Measurements from ENCODE around the gene SNED1.

SNED1 gene

DNA sequence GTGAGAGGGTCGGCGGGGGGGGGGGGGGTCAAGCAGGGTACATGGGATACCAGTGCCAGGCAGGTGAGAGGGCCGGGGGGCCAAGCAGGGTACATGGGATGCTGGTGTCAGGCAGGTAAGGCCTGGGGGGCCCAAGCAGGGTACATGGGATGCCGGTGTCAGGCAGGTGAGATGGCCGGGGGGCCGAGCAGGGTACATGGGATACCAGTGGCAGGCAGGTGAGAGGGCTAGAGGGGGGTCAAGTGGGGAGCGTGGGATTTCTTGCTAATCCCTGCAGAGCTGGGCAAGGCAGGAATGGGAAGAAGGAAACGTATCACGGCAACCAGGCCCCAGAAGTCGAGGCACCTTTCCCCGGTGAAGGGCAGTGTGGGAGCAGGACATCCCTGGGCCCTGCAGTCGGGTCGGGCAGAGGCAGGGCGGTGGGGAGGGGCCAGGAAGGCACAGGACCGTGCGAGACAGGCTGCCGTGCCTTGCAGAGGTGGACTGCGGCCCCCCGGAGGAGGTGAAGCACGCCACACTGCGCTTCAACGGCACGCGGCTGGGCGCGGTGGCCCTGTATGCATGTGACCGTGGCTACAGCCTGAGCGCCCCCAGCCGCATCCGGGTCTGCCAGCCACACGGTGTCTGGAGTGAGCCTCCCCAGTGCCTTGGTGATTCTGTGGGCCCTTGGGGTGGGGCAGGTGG is 54.4 kb downstream of the SNED1 start:
- no peak for DNase-seq

DNA sequence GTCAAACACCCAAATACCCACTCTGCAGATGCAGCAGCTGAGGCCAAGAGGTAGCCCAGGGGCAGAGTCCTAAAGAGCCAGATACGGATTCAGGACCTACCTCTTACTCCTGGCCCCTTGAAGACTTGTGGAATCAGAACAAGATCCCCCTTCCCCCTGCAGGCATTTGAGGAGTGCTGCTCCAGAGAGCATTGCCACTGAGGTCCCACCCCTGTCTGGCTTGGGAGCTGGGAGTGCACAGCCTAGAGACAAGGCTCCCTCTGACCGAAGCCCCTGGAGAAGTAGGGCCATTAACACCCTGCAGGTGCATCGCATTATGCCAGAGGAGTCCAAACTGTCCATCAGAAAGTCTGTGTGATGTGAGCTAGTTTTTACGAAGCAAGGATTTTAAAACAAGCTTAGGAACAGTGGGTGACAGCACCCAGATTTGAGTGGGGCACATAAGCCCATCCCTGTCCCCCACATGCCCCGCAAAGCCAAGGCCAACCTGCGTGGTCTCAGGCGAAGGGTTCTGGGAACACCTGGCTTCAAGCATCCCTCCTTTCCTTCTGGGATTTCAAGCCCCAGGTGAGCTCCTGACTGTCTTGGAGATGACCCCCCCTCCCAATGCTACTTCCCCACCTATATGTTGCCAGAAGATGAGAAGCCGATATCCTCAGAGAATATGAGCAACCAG is 55.3 kb downstream of the SNED1 start:
- Histone ChIP-seq H3K79me2 (ENCODE audit: low read length) (no peaks in the 10 kb centered on the region), H3K4me1 (ENCODE audit: low read length) (no peaks in the 10 kb centered on the region), H3K4me3 (ENCODE audit: low read length) (no peak overlapping the region), H4K20me1 (ENCODE audit: insufficient read depth, low read length) (no peaks in the 10 kb centered on the region), H3K36me3 (replicated peaks; ENCODE audit: insufficient read depth, low read length) (no peaks in the 10 kb centered on the region), H3F3A (ENCODE audit: insufficient read depth, low read length) (no peaks in the 10 kb centered on the region), H3K27ac (ENCODE audit: low read length) (no peak overlapping the region), H3K4me2 (ENCODE audit: low read depth, low read length) (no peak overlapping the region), H3K9me3 (replicated peaks; ENCODE audit: insufficient read depth, low read length) (no peaks in the 10 kb centered on the region), H3K27me3 (replicated peaks; ENCODE audit: insufficient read depth, low read length) (no peaks in the 10 kb centered on the region), H3K9ac (ENCODE audit: low read length) (no peak overlapping the region), H3K9me2 (replicated peaks; ENCODE audit: insufficient read depth, low read length) (no peaks in the 10 kb centered on the region), H2AFZ (ENCODE audit: low read length) (no peak overlapping the region)
- no peak for DNase-seq
- TF ChIP-seq EZH2 (optimal IDR thresholded peaks at IDR 0.05; ENCODE audit: low read depth, low read length) (no peak), EZH2phosphoT487 (IDR thresholded peaks at IDR 0.05; ENCODE audit: low read length) (no peak)
- TF ChIP-seq, protein P1, sequence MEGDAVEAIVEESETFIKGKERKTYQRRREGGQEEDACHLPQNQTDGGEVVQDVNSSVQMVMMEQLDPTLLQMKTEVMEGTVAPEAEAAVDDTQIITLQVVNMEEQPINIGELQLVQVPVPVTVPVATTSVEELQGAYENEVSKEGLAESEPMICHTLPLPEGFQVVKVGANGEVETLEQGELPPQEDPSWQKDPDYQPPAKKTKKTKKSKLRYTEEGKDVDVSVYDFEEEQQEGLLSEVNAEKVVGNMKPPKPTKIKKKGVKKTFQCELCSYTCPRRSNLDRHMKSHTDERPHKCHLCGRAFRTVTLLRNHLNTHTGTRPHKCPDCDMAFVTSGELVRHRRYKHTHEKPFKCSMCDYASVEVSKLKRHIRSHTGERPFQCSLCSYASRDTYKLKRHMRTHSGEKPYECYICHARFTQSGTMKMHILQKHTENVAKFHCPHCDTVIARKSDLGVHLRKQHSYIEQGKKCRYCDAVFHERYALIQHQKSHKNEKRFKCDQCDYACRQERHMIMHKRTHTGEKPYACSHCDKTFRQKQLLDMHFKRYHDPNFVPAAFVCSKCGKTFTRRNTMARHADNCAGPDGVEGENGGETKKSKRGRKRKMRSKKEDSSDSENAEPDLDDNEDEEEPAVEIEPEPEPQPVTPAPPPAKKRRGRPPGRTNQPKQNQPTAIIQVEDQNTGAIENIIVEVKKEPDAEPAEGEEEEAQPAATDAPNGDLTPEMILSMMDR (IDR thresholded peaks at IDR 0.05; ENCODE audit: low read length): no peak

More for the DNA sequence above, 54.4 kb downstream of the SNED1 start:
- Histone ChIP-seq H3K9me3 (replicated peaks; ENCODE audit: insufficient read depth, low read length) (no peaks in the 10 kb centered on the region), H3K4me3 (ENCODE audit: low read length) (no peak overlapping the region), H3K27me3 (replicated peaks; ENCODE audit: insufficient read depth, low read length) (no peaks in the 10 kb centered on the region), H3F3A (ENCODE audit: insufficient read depth, low read length) (no peaks in the 10 kb centered on the region), H3K36me3 (replicated peaks; ENCODE audit: insufficient read depth, low read length) (no peaks in the 10 kb centered on the region), H3K79me2 (ENCODE audit: low read length) (no peaks in the 10 kb centered on the region), H3K4me1 (ENCODE audit: low read length) (no peaks in the 10 kb centered on the region), H3K4me2 (ENCODE audit: low read depth, low read length) (no peak overlapping the region), H4K20me1 (ENCODE audit: insufficient read depth, low read length) (no peaks in the 10 kb centered on the region), H2AFZ (ENCODE audit: low read length) (no peak overlapping the region), H3K9me2 (replicated peaks; ENCODE audit: insufficient read depth, low read length) (no peaks in the 10 kb centered on the region), H3K27ac (ENCODE audit: low read length) (no peak overlapping the region), H3K9ac (ENCODE audit: low read length) (no peak overlapping the region)
- TF ChIP-seq EZH2 (optimal IDR thresholded peaks at IDR 0.05; ENCODE audit: low read depth, low read length) (no peak), EZH2phosphoT487 (IDR thresholded peaks at IDR 0.05; ENCODE audit: low read length) (no peak)
- TF ChIP-seq, protein P1 (IDR thresholded peaks at IDR 0.05; ENCODE audit: low read length): no peak

DNA sequence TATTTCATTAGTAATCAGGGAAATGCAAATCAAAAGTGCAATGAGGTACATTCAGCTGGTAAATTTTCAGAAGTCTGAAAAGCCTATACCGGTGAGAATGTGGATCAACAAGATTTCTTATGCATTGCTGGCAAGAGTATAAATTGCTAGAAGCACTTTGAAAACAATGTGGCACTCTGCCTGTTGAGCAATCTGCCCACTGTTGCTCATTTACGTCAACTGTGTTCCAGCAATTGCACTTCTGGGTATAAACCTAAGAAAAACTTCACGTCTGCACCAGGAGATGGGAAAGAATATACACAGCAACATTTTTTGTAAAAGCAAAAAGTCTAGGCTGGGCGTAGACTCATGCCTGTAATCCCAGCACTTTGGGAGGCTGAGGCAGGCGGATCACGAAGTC is 62.9 kb downstream of the SNED1 start:
- Histone ChIP-seq H3K9me3 (replicated peaks; ENCODE audit: insufficient read depth, low read length) (no peaks in the 10 kb centered on the region), H4K20me1 (ENCODE audit: insufficient read depth, low read length) (no peaks in the 10 kb centered on the region), H3K79me2 (ENCODE audit: low read length) (no peaks in the 10 kb centered on the region), H3K36me3 (replicated peaks; ENCODE audit: insufficient read depth, low read length) (no peaks in the 10 kb centered on the region), H3K4me2 (ENCODE audit: low read depth, low read length) (no peak overlapping the region), H3K4me1 (ENCODE audit: low read length) (peaks cover 2% of the 10 kb centered on the region; the same call in 1 of the 2 replicates), H3F3A (ENCODE audit: insufficient read depth, low read length) (no peaks in the 10 kb centered on the region), H3K9ac (ENCODE audit: low read length) (no peak overlapping the region), H2AFZ (ENCODE audit: low read length) (no peak overlapping the region), H3K27ac (ENCODE audit: low read length) (no peak overlapping the region), H3K9me2 (replicated peaks; ENCODE audit: insufficient read depth, low read length) (no peaks in the 10 kb centered on the region), H3K4me3 (ENCODE audit: low read length) (no peak overlapping the region), H3K27me3 (replicated peaks; ENCODE audit: insufficient read depth, low read length) (no peaks in the 10 kb centered on the region; the same call in 1 of the 2 replicates)
- TF ChIP-seq, protein P1 (IDR thresholded peaks at IDR 0.05; ENCODE audit: low read length): no peak
- TF ChIP-seq EZH2phosphoT487 (IDR thresholded peaks at IDR 0.05; ENCODE audit: low read length): no peak
- no peak for TF ChIP-seq EZH2 (optimal IDR thresholded peaks at IDR 0.05; ENCODE audit: low read depth, low read length)
- no peak for DNase-seq
